Brain microvascular endothelial cell (primary cell): ENCODE results near the gene GFER.

Experiments used
- DNase-seq: peaks from one replicate; pipeline ENCODE4 v3.0.0-alpha.2; 2020
- H3K27ac ChIP-seq: fragments of 250-450 bp; sonication (Bioruptor Pico); 2 replicates; pipeline ENCODE4 v1.5.1; 2020; ENCODE audit warnings: mild to moderate bottlenecking, moderate library complexity
- H3K27me3 ChIP-seq: fragments of 250-450 bp; sonication (Bioruptor Pico); replicated peaks from 2 replicates; pipeline ENCODE4 v1.5.1; 2020; ENCODE audit warnings: mild to moderate bottlenecking
- H3K36me3 ChIP-seq: fragments of 250-450 bp; sonication (Bioruptor Pico); replicated peaks from 2 replicates; pipeline ENCODE4 v1.5.1; 2020; ENCODE audit warnings: mild to moderate bottlenecking
- H3K4me3 ChIP-seq: 2 replicates; pipeline ENCODE4 v1.5.1; 2011; ENCODE audit warnings: low read depth, mild to moderate bottlenecking, control low read depth, low read length, moderate library complexity
- in situ Hi-C: cut with HindIII; loops from 2 replicates; pipeline ENCODE4 v1.10.0; 2017; ENCODE audit warnings: low sequenced_read_pairs, low pct_ligation_motif_present
- TF ChIP-seq, protein P1 (sequence below): IDR thresholded peaks from 2 replicates; pipeline ENCODE4 v1.5.1; 2011; ENCODE audit warnings: low read depth, mild to moderate bottlenecking, moderate library complexity, low read length, control low read depth, inconsistent platforms; ENCODE audit errors: missing control alignments

GFER gene

DNA sequence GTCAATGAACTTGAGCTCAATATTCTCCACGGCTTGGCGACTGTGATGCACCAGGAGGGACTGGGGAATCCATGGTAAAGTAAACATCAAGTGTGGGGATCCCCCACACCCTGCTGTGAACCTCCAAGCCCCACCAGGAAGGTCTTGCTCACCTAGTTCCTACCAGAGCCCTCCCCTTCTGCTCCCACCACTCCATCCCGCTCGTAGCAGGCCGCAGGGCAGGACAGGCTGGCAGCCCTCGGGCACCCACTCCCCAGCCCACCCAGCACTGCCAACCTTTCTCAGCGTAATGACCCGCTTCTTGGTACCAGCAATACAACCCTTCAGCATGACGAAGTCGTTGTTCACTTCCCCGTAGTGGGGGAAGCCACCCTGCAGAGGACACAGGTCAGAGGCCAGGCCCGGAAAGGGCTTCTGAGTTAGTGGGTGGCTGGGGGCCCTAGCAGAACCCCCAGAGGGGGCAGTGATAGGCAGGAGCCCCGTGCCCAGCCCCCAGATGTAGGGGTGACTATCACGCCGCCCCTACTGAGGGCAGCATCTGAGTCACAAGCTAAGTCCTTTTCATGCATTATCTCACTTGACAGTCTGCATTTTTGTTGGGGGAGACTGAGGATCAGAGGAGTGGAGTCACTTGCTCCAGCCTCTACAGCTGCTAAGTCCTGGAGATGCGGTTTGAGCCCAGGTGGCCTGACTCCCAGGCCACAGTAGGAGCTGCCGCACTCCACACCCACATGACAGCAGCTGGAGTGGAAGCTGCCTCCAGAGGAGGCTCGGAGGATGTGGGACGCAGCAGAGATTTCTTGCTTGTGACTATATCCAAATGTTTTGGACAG, 38.2 kb upstream of the GFER start:
- no peaks in the 10 kb centered on the region for H3K27me3 ChIP-seq
- in situ Hi-C loops = no loop called here
- H3K27ac ChIP-seq = no peak overlapping the region
- H3K36me3 ChIP-seq = no peaks in the 10 kb centered on the region
- DNase-seq = no peak
- no peak overlapping the region for H3K4me3 ChIP-seq
- TF ChIP-seq, protein P1, sequence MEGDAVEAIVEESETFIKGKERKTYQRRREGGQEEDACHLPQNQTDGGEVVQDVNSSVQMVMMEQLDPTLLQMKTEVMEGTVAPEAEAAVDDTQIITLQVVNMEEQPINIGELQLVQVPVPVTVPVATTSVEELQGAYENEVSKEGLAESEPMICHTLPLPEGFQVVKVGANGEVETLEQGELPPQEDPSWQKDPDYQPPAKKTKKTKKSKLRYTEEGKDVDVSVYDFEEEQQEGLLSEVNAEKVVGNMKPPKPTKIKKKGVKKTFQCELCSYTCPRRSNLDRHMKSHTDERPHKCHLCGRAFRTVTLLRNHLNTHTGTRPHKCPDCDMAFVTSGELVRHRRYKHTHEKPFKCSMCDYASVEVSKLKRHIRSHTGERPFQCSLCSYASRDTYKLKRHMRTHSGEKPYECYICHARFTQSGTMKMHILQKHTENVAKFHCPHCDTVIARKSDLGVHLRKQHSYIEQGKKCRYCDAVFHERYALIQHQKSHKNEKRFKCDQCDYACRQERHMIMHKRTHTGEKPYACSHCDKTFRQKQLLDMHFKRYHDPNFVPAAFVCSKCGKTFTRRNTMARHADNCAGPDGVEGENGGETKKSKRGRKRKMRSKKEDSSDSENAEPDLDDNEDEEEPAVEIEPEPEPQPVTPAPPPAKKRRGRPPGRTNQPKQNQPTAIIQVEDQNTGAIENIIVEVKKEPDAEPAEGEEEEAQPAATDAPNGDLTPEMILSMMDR = no peak

GRCh38 chr16:1946495-1947368, 37.3 kb upstream of the GFER start:
- TF ChIP-seq, protein P1 = peak; percentile 7
- no peak overlapping the region for H3K27ac ChIP-seq
- H3K27me3 ChIP-seq = no peaks in the 10 kb centered on the region
- DNase-seq = no peak
- no peak overlapping the region for H3K4me3 ChIP-seq
- no peaks in the 10 kb centered on the region for H3K36me3 ChIP-seq
- in situ Hi-C loops = no loop called here

GRCh38 chr16:1947369-1947670, 36.7 kb upstream of the GFER start:
- no peak overlapping the region for H3K4me3 ChIP-seq
- no peaks in the 10 kb centered on the region for H3K36me3 ChIP-seq
- H3K27me3 ChIP-seq = no peaks in the 10 kb centered on the region
- DNase-seq = no peak
- H3K27ac ChIP-seq = no peak overlapping the region
- in situ Hi-C loops = no loop called here
- TF ChIP-seq, protein P1 = no peak

DNA sequence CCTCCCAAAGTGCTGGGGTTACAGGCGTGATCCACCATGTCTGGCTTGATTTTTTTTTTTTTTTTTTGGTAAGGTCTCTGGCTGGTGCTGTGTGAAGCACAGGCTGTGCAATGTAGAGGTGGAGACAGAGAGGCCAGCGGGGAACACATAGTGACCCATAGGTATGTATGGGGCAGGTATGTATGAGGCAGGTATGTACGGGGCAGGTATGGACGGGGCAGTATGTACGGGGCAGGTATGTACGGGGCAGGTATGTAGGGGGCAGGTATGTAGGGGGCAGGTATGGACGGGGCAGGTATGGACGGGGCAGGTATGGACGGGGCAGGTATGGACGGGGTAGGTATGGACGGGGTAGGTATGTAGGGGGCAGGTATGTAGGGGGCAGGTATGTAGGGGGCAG, 34.5 kb upstream of the GFER start:
- Histone ChIP-seq H3K4me3 (no peak overlapping the region), H3K27me3 (no peaks in the 10 kb centered on the region), H3K36me3 (no peaks in the 10 kb centered on the region), H3K27ac (no peak overlapping the region)
- in situ Hi-C loops = no loop called here
- TF ChIP-seq, protein P1 = no peak
- DNase-seq = no peak

- TF ChIP-seq, protein P1 = no peak
- in situ Hi-C loops = no loop called here
- Histone ChIP-seq H3K4me3 (no peak overlapping the region), H3K27ac (no peak overlapping the region), H3K36me3 (no peaks in the 10 kb centered on the region), H3K27me3 (no peaks in the 10 kb centered on the region)
- no peak for DNase-seq
Measured at GRCh38 chr16:1950047-1950446, 33.9 kb upstream of the GFER start.
